HG03108 (cell line): Measurements from ENCODE around the gene MRPL39.

Source experiments
- ATAC-seq: cut with Tn5 transposase; IDR thresholded peaks from one replicate; pipeline ENCODE4 v1.9.1; 2021; ENCODE audit warnings: moderate library complexity; ENCODE audit not compliant: unreplicated experiment

The MRPL39 gene

DNA sequence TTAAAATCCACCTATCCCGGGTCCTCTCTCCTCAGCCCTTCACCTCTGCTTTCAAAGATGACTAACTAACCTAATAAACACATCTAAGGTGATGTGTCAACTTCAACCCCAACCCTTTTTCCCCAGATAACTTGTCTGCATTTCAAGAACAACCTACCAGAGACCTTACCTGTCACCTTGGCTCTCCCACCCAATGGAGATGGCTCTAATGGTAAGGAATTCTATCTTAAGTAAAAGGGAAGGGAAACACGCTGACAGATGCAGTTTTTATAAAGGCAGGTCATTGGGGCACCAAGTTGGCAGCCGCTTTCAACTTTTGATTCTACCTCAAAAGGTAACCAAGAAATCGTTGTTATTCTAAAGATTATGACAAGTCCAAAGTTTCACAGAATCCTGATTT lies 37.6 kb downstream of the MRPL39 start:
- no peak for ATAC-seq

DNA sequence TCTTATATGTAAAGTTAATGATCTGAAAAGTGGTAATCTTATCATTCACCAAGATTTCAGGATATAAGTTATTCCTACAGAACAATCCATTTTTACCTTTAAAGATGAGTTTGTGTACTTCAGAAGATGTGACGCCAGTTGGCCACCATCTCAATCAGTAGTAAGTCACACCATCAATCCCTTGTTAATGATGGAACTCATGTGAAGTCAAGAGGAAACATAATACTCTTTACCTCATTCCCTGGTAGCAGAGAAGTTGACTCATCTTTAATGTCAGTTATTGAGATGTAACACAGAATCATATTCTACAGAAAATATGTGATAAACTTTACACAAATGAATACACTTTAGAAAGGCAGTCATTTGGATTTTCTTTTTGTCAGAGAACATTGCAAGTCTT lies 38.2 kb downstream of the MRPL39 start:
- ATAC-seq, result no peak

DNA sequence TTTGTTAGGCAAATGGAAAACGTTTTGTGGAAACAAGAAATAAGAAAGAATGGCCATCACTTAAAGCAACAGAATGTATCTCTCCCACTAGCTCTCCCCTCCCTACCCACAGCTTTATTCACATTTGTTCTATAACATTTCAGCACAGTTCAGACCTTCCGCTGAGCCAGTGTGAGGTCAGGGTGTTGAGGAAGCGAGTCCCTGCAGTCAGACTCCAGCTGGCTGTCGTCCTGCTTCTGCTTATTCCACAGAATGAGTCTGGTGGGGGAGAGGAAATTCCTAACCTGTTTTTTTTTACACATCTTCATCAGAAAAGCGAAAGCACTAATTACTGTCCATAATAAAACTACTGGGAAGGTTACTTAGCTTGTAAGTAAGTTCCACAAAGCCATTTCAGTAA lies 39.0 kb downstream of the MRPL39 start:
- ATAC-seq, result no peak

DNA sequence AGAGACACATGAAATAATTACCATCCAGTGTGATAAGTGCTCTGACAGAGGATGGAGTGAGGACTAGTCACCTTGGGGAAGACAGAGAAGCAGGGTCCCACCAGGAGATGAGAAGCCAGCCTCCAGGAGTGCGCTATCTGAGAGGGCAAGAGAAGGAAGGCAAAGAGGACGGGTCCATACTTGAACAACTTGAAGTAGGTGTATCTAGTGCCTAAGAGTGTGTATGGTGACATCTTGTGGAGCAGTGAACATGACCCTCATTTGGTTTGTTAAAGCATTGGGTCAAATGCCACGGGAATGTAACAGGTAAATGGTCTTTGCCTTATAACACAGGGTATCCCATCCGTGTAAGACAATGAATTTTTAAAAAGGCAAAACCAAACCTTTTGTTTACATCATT lies 39.8 kb downstream of the MRPL39 start:
- no peak for ATAC-seq

DNA sequence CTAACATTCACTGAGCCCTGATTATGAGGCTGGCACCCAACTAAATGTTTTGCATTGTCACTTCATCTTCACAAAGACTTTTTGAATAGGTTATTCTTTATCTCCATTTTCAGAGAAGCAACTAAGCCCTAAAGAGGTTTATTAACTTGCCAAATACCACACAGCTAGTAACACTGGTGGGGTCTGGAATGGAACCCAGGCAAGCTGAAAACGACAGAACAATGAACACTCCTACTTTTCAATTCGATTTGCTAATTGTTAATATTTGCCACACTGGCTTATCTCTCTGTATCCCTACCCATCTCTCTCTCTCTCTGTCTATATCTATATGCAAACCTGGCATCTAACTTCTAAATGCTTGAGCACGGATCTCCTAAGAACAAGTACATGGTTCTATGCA lies 40.6 kb downstream of the MRPL39 start:
- ATAC-seq, result no peak

DNA sequence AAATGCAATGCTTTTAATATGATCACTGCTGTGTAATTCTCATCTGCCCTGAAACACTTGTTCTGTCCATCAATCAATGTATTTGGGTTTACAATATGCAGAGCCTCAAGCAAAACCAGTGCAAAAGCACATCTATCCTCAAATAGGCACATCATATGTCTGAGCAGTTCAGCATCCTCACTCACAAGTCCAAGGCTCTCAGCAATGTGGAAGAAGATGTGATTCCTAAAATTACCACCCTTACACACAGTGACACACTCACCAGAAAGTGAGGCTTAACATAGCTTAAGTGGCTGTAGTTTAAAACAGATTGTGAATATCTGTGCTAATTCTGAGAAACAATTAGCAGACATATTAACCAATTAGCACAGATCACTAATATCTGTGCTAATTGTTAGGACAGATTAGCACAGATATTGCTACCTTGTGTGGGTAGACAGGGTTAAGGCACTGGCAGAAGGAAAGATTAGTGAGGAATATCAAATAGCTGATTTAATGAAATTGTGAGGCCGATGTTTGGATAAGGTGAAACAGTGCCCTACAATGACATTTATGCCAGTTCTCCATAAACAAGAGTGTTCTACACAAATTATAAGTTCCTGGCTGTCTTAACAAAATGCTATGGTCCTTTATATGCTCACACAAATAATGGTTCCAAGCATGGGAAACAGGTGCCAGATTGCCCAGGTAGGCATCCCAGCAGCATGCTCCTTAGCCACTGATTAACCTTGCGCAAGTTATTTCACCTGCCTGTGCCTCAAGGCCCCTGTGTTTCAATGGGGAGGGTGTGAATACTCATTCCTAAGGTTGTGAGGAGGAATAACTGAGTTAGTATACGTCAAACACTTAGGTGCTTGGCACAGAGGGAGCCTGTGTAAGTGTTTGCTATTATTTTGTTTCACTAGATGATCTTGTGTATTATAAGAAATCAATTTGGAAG lies 41.7 kb downstream of the MRPL39 start:
- ATAC-seq, result no peak

DNA sequence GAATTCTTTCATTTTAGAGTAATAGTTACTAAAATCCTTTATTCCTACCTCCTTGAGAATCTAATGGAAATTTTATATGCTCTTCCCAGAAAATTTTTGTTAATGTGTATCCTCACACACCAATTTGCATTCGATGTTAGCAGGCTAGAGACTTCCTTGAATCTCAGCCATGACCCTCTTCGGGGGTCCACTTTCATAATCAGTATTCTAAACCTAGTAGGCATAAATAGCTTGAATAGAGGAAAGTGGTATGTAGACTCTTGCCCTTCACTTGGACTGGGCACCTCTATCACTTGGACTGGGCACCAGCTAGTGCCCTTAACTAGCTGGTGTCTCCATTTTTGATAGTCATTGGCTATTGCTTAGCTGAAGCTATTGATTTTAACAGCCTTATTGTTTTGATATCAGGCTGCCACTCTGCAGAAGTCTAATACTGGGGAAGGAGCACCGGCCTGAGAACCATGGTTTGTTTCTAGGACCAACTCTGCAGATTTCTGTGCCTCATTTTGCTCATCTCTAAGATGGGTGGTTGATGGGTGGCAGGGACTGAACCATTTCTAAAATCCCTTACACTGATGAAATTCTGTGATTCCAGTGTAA lies 42.8 kb downstream of the MRPL39 start:
- no peak for ATAC-seq

DNA sequence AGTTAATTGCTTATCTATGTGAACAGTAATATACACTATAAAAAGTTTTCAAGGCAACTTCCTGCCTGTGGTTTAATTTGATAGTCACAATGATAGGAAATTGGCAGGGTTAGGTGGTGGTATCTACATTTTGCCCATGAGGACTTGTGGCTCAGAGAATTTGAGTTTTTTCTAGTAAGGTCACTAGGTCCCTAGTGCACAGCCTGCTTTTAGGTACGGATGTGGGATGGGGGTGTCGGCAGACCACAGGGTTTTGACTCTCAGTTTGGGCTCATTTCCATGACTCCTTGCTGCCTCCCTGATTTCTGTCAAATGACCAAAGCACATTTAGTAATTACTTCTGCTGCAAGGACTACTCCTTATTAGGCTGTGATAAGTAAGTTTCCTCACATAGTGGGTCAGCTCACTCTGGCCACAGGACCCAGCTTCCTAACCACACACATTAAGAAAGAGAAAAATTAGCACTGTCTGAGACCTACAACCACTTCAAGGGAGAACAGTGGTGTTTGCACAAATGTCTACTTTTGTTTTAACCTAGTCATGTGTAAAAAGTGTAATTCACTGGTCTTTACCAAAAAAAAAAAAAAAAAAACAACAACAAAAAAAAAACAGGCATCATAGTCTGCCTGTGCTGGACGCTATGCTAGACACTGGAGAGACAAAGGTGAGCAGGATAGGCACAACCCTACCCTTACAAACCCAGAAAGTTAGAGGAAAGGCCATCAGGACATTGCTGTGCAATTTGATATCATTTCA lies 43.7 kb downstream of the MRPL39 start:
- peak; percentile 24 for ATAC-seq

DNA sequence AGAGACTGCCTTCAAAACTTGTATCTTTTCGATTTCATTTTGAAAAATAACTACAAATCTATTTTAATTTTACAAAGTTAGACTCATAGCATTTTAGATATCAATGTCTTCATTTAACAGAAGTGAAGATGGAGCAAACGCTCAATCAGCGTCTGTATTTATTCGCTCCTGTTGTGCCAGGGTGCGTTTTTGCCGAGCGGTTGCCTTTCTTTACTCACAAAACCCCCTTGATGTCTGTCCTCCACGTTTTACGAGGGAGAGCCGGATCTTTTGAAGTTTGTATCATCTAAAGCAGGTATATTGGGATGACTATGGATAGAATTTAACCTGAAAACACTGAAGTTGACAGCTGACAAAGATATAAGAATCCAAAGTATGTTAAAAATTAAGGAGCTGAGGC lies 44.6 kb downstream of the MRPL39 start:
- ATAC-seq, result no peak

DNA sequence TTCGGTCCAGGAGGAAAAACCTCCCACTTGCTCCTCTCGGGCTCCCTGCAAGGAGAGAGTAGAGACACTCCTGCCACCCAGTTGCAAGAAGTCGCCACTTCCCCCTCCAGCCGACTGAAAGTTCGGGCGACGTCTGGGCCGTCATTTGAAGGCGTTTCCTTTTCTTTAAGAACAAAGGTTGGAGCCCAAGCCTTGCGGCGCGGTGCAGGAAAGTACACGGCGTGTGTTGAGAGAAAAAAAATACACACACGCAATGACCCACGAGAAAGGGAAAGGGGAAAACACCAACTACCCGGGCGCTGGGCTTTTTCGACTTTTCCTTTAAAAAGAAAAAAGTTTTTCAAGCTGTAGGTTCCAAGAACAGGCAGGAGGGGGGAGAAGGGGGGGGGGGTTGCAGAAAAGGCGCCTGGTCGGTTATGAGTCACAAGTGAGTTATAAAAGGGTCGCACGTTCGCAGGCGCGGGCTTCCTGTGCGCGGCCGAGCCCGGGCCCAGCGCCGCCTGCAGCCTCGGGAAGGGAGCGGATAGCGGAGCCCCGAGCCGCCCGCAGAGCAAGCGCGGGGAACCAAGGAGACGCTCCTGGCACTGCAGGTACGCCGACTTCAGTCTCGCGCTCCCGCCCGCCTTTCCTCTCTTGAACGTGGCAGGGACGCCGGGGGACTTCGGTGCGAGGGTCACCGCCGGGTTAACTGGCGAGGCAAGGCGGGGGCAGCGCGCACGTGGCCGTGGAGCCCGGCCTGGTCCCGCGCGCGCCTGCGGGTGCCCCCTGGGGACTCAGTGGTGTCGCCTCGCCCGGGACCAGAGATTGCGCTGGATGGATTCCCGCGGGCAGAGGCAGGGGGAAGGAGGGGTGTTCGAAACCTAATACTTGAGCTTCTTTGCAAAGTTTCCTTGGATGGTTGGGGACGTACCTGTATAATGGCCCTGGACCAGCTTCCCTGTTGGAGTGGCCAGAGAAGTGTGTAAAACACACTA lies 45.3 kb downstream of the MRPL39 start:
- peak; percentile 34 for ATAC-seq

DNA sequence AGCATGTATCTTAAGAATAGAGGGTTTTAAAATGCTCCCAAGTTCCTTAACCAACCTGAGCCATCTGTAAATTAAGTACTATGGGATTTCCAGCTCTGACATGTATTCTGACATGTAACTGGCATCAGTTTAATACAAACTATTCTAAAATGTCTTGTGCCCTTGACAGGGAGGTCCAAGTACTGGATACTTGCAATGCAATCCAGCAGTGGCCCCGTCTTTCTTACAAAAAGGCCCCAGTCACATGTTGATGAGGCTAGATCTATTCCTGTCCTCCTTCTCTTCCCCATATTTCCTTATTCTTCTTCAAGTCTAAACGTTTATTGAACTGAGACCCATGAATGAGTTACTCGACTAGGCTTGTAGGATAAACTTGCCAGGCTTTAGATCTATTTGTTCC lies 46.4 kb downstream of the MRPL39 start:
- ATAC-seq, result no peak

DNA sequence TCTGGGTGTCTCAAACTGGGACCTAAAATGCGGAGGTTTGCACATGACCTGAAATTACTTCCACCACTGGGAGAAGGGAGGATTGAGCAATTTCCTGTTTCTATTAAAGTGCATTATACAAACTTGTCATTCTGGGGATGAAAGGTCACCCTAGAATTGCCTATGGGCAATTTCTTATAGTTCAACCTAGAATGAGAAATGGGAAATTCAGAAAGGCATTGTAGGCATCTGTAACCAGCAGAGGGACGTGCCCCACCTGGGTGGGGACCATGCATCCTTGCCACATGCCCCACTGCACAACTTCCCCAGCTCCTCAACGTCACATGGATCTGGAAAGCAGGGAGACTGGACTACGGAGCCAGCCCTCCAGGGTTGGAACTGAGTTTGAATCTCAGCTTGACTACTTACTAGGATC lies 47.0 kb downstream of the MRPL39 start:
- no peak for ATAC-seq

DNA sequence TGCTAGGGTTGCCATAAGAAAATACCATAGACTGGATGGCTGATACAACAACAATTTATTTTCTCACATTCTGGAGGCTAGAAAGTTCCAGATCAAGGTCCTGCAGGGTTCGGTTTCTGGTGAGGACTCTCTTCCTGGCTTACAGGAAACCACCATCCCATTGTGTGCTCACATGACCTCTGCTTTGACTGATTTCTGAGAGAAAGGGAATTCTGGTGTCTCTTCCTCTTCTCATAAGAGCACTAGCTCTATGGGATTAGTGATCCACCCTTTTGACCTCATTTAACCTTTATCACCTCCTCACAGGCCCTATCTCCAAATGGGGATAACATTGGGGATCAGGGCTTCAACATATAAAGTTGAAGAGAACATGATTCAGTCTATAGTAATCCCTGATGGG lies 47.5 kb downstream of the MRPL39 start:
- no peak for ATAC-seq

DNA sequence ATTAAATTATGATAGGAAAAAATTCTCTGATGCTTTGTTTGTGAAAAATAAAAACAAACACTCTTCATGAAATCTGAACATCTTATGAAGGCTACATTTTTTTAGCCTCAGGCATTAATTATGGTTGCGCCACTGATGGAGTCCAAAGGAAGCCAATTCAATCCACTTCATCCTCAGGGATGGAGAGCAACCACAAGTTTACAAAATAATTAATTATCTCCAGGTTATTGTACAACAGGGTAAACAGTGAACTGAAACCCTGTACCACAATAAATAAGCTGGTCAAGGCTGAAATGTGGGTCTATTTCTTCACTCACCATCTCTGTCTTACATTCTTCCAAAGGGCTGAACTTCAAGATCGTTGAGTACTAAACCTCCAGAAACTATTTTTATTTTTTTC lies 49.2 kb downstream of the MRPL39 start:
- ATAC-seq, result no peak

DNA sequence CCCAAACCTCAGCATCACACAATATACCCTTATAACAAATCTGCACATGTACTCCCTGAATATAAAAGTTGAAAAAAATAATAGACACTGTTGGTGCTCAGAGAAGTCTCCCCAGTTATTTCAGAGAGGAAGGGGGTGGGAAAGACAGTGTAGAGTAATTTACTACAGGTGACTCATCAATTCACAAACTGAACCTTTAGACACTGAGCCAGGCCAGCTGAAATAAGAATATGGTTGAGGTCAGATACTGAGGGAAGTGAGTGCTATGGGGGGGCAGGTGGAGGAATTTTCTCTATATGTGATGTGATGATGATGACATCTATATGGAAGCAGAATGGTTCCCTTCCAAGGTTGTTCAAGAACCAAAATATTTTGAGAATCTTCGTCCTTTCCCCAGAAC lies 50.1 kb downstream of the MRPL39 start:
- no peak for ATAC-seq

DNA sequence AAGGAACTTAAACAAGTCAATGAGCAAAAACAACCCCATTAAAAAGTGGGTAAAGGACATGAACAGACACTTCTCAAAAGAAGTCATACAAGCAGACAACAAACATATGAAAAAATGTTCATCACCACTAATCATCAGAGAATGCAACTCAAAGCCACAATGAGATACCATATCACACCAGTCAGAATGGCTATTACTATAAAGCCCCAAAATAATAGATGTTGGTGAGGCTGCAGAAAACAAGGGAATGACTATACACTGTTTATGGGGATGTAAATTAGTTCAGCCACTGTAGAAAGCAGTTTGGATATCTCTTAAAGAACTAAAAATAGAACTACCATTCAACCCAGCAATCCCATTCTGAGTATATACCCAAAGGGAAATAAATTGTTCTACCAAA lies 51.2 kb downstream of the MRPL39 start:
- ATAC-seq, result no peak

DNA sequence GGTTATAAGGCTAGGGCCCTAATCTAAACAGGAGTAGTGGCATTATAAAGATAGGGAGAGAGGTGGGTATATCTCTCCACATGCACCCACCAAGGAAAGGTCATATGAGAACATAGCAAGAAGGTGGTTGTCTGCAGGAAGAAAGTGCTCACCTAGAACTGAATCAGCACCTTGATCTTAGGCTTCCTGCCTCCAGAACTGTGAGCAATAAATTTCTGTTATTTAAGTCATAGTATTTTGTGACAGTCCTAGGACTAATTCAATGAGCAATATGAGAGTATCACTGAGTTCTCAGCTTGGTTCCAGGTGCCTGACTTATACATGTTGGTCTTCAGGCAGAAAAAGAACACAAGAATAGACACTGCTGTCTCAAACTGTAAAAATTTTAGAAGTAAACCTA lies 51.8 kb downstream of the MRPL39 start:
- ATAC-seq, result no peak

DNA sequence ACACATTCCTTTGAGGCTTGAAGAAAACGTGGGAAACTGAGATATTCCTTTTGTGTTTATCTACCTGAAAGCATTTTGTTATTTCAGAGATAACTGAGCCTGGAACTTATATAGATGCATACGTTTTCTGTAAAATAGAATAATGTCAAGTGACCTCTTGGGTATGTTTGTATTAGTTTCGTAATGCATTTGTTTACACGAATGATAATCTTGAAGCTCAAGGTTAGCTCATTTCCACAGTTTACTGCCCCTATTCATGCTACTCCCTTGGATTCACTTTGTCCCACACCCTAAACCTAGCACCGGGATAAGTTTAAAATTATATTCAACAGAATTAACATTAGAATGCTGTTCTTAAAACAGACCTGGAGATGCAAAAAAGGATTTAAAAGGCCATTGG lies 54.4 kb downstream of the MRPL39 start:
- no peak for ATAC-seq

DNA sequence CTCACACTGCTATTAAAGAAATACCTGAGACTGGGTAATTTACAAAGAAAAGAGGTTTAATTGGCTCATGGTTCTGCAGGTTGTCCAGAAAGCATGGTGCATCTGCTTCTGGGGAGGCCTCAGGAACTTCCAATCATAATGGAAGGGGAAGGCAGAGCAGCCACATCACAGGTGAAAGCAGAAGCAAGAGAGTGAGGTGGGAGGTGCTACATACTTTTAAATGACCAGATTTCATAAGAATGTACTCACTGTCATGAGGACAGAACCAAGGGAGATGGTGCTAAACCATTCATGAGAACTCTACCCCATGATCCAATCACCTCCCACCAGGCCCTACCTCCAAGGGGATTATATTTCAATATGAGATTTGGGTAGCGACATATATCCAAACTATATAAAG lies 55.7 kb downstream of the MRPL39 start:
- no peak for ATAC-seq

DNA sequence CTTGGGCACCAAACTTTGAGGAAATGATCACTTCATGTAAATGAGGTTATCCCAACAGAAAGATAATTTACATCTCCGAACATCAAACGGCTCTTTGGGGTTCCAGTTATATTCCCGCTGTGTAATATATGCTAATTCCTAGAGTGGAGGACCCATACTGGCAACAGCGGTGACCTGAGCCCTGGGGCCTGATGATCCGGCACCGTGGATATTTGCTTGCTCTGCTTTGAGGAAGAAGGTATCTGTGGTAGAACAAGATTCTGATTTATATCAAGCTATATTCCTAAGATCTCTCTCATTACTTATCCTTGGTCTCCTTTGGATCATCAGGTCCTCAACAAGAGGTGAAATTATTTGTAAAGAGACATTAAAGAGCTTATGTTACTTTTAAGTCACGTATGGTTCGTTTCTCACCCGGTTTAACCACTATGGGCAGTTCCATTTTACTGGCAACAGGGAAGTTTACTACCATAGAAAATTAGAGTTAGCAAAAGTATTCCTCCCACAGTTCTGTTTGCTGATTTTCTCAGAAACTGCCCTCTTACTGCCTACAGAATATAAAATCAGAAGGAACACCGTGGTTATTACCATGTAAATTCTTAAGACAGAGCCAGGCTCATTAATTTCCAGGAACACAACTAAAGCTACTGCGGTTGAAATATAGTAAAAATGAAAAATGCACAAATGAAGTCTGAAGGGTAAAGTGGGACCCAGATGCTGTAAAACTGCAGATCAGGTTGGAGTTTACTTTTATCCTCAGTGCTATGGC lies 56.7 kb downstream of the MRPL39 start:
- ATAC-seq, result no peak
